ENCODE measurements around the gene NANOS3.
"Not testable (repeated sequence)": the region's sequence is repeated elsewhere in the genome, so short reads cannot be mapped to it uniquely, and the experiment has no call there.

Gene NANOS3

GRCh38 chr19:13843104-13843921 lies 33.6 kb upstream of the NANOS3 start:
- DNase-seq (ENCODE audit: low spot score) = no peak

GRCh38 chr19:13844130-13844631 lies 32.8 kb upstream of the NANOS3 start:
- no peak for DNase-seq (ENCODE audit: low spot score)

- DNase-seq (ENCODE audit: low spot score) = peak; percentile 76
Measured at GRCh38 chr19:13846557-13847406, 30.2 kb upstream of the NANOS3 start.

- peak; percentile 75 for DNase-seq (ENCODE audit: low spot score)
Measured at GRCh38 chr19:13847407-13848339, 29.3 kb upstream of the NANOS3 start.

- DNase-seq (ENCODE audit: low spot score) = no peak
Measured at GRCh38 chr19:13848340-13848677, 28.6 kb upstream of the NANOS3 start.

GRCh38 chr19:13848798-13849676 lies 27.9 kb upstream of the NANOS3 start:
- no peak for DNase-seq (ENCODE audit: low spot score)

- DNase-seq (ENCODE audit: low spot score) = peak; percentile 79
Measured at GRCh38 chr19:13849991-13850909, 26.7 kb upstream of the NANOS3 start.

GRCh38 chr19:13850910-13851733 lies 25.8 kb upstream of the NANOS3 start:
- DNase-seq (ENCODE audit: low spot score) = peak; percentile 74

- DNase-seq (ENCODE audit: low spot score) = not testable (repeated sequence)
Measured at GRCh38 chr19:13851734-13852114, 25.2 kb upstream of the NANOS3 start.

- not testable (repeated sequence) for DNase-seq (ENCODE audit: low spot score)
Measured at GRCh38 chr19:13852171-13852707, 24.7 kb upstream of the NANOS3 start.

- DNase-seq (ENCODE audit: low spot score) = no peak
Measured at GRCh38 chr19:13856497-13856896, 20.4 kb upstream of the NANOS3 start.

GRCh38 chr19:13859361-13859880 lies 17.5 kb upstream of the NANOS3 start:
- no peak for DNase-seq (ENCODE audit: low spot score)

- DNase-seq (ENCODE audit: low spot score) = no peak
Measured at GRCh38 chr19:13860679-13861391, 16.1 kb upstream of the NANOS3 start.

GRCh38 chr19:13861392-13861713 lies 15.6 kb upstream of the NANOS3 start:
- no peak for DNase-seq (ENCODE audit: low spot score)

GRCh38 chr19:13861714-13862531 lies 15.0 kb upstream of the NANOS3 start:
- peak; percentile 94 for DNase-seq (ENCODE audit: low spot score)

GRCh38 chr19:13864046-13864666 lies 12.8 kb upstream of the NANOS3 start:
- DNase-seq (ENCODE audit: low spot score) = no peak
